Neuronal stem cell (in vitro differentiated cells): ENCODE results near the gene KRT82.

Experiments
- DNase-seq: peaks from one replicate; pipeline ENCODE4 v3.0.0-alpha.2; 2013; ENCODE audit warnings: low spot score
- H2AFZ ChIP-seq: one replicate; pipeline ENCODE4 v1.6.1; 2013; ENCODE audit warnings: mild to moderate bottlenecking, low read length, inconsistent platforms
- H2AK5ac ChIP-seq: 2 replicates; pipeline ENCODE4 v1.6.1; 2013; ENCODE audit warnings: low read depth, mild to moderate bottlenecking, inconsistent platforms, low read length, moderate library complexity, mixed read lengths
- H2BK120ac ChIP-seq: 2 replicates; pipeline ENCODE4 v1.6.1; 2013; ENCODE audit warnings: low read depth, mild to moderate bottlenecking, inconsistent platforms, low read length, moderate library complexity, mixed read lengths
- H2BK12ac ChIP-seq: one replicate; pipeline ENCODE4 v1.6.1; 2013; ENCODE audit warnings: low read length, inconsistent platforms
- H2BK15ac ChIP-seq: 2 replicates; pipeline ENCODE4 v1.6.1; 2013; ENCODE audit warnings: mild to moderate bottlenecking, low read length, inconsistent platforms, mixed read lengths
- H2BK5ac ChIP-seq: one replicate; pipeline ENCODE4 v1.6.1; 2013; ENCODE audit warnings: inconsistent platforms, mild to moderate bottlenecking, low read length, moderate library complexity
- H3K14ac ChIP-seq: one replicate; pipeline ENCODE4 v1.6.1; 2013; ENCODE audit warnings: low read length, inconsistent platforms
- H3K18ac ChIP-seq: 2 replicates; pipeline ENCODE4 v1.6.1; 2013; ENCODE audit warnings: low read length, inconsistent platforms
- H3K23ac ChIP-seq: 2 replicates; pipeline ENCODE4 v1.6.1; 2013; ENCODE audit warnings: low read depth, mild to moderate bottlenecking, mixed read lengths, low read length, inconsistent platforms; ENCODE audit not compliant: poor library complexity
- H3K27ac ChIP-seq: replicated peaks from 3 replicates; pipeline ENCODE4 v1.5.1; 2013; ENCODE audit warnings: low read length, inconsistent platforms
- H3K27me3 ChIP-seq, 3 experiments: 2 replicates each; pipeline ENCODE4 v1.6.1; 2013; ENCODE audit warnings: low read length in 3 of 3, mild to moderate bottlenecking in 2 of 3, inconsistent platforms in 1 of 3, low read depth in 1 of 3, mixed read lengths in 1 of 3, moderate library complexity in 1 of 3; ENCODE audit not compliant: control insufficient read depth in 3 of 3, insufficient read depth in 3 of 3
- H3K36me3 ChIP-seq, 2 donors: replicated peaks in 1 of 2; 2 replicates each; pipeline ENCODE4 v1.6.1; 2013; ENCODE audit warnings: low read length in 2 of 2; ENCODE audit not compliant: control insufficient read depth in 2 of 2, insufficient read depth in 2 of 2
- H3K4ac ChIP-seq: 2 replicates; pipeline ENCODE4 v1.6.1; 2013; ENCODE audit warnings: inconsistent platforms, mild to moderate bottlenecking, low read length, moderate library complexity
- H3K4me1 ChIP-seq, 2 donors: 1 replicate in 1 of 2; 2 replicates in 1 of 2; pipeline ENCODE4 v1.6.1; 2013; ENCODE audit warnings: low read length in 2 of 2, low read depth in 1 of 2; ENCODE audit not compliant: control insufficient read depth in 2 of 2, insufficient read depth in 1 of 2
- H3K4me2 ChIP-seq: one replicate; pipeline ENCODE4 v1.6.1; 2013; ENCODE audit warnings: mild to moderate bottlenecking, low read length, inconsistent platforms; ENCODE audit not compliant: insufficient read depth, poor library complexity, severe bottlenecking
- H3K4me3 ChIP-seq, 2 donors: 2 replicates each; pipeline ENCODE4 v1.5.1; 2013; ENCODE audit warnings: low read length in 2 of 2, mild to moderate bottlenecking in 2 of 2, inconsistent platforms in 1 of 2, moderate library complexity in 1 of 2
- H3K79me1 ChIP-seq: one replicate; pipeline ENCODE4 v1.6.1; 2013; ENCODE audit warnings: low read depth, mild to moderate bottlenecking, inconsistent platforms, low read length, moderate library complexity
- H3K9ac ChIP-seq: one replicate; pipeline ENCODE4 v1.6.1; 2013; ENCODE audit warnings: mild to moderate bottlenecking, low read depth, low read length, inconsistent platforms; ENCODE audit not compliant: poor library complexity
- H3K9me3 ChIP-seq, 2 donors: replicated peaks in 1 of 2; 2 replicates each; pipeline versions ENCODE3 to v1.6.1; 2013; ENCODE audit warnings: low read length in 2 of 2, mild to moderate bottlenecking in 2 of 2, inconsistent platforms in 1 of 2, low read depth in 1 of 2, mixed read lengths in 1 of 2, moderate library complexity in 1 of 2; ENCODE audit not compliant: control insufficient read depth in 2 of 2, insufficient read depth in 1 of 2
- H4K8ac ChIP-seq: one replicate; pipeline ENCODE4 v1.6.1; 2013; ENCODE audit warnings: low read depth, mild to moderate bottlenecking, inconsistent platforms, low read length, moderate library complexity
- H4K91ac ChIP-seq: one replicate; pipeline ENCODE4 v1.6.1; 2013; ENCODE audit warnings: low read length, low read depth, mild to moderate bottlenecking, inconsistent platforms; ENCODE audit not compliant: poor library complexity
- WGBS, 2 donors: extraction: QIAGEN DNeasy Blood & Tissue Kit; methylation state at CpG; one replicate each; pipeline ENCODE4 v1.1.7; 2013; ENCODE audit warnings: missing lambda C conversion rate in 2 of 2, mixed read lengths in 1 of 2; ENCODE audit not compliant: insufficient read length in 2 of 2, insufficient replicate concordance in 1 of 2; ENCODE audit errors: extremely low coverage in 2 of 2; 5-methylcytosine and 5-hydroxymethylcytosine counted together

The KRT82 gene

GRCh38 chr12:52400906-52401305, 5.2 kb downstream of the KRT82 start:
- H2BK15ac ChIP-seq, result no peak overlapping the region
- H3K27me3 ChIP-seq, result peaks cover 0 to 2% (median 0%) of the 10 kb centered on the region in 3 experiments
- no CpG with 5 or more reads among the region's 9 CpGs for WGBS, 2 donors

GRCh38 chr12:52399756-52400155, 6.4 kb downstream of the KRT82 start:
- Histone ChIP-seq H2BK15ac (no peak overlapping the region), H3K27me3 (peaks cover 0 to 2% (median 0%) of the 10 kb centered on the region in 3 experiments), H2BK120ac (no peak overlapping the region), H3K9ac (peak overlapping the region; percentile 6), H2AK5ac (no peak overlapping the region), H3K9me3 (peaks cover 0 to 2% of the 10 kb centered on the region in 2 donors), H4K8ac (no peak overlapping the region), H3K36me3 (no peaks in the 10 kb centered on the region), H2BK5ac (peak overlapping the region; percentile 27), H3K79me1 (no peaks in the 10 kb centered on the region), H3K4me1 (no peaks in the 10 kb centered on the region), H3K23ac (no peak overlapping the region), H2BK12ac (no peak overlapping the region), H3K4me3 (no peak overlapping the region), H3K14ac (no peak overlapping the region), H3K18ac (peak overlapping the region; percentile 76), H4K91ac (peak overlapping the region; percentile 16), H2AFZ (no peak overlapping the region), H3K4me2 (no peak overlapping the region), H3K4ac (no peak overlapping the region), H3K27ac (no peak overlapping the region)
- no peak for DNase-seq
- WGBS, 2 donors, result no CpG with 5 or more reads among the region's 16 CpGs

More at GRCh38 chr12:52400906-52401305, 5.2 kb downstream of the KRT82 start:
- H2AK5ac ChIP-seq, result no peak overlapping the region
- H3K4me1 ChIP-seq, result no peaks in the 10 kb centered on the region
- H3K27ac ChIP-seq, result no peak overlapping the region
- H2BK5ac ChIP-seq, result no peak overlapping the region
- H3K79me1 ChIP-seq, result no peaks in the 10 kb centered on the region
- peak overlapping the region; percentile 7 for H3K18ac ChIP-seq
- H3K4me2 ChIP-seq, result no peak overlapping the region
- no peak overlapping the region for H2BK120ac ChIP-seq
- H4K8ac ChIP-seq, result no peak overlapping the region
- no peak overlapping the region for H4K91ac ChIP-seq
- H3K9me3 ChIP-seq, result peaks cover 0 to 2% of the 10 kb centered on the region in 2 donors
- no peak overlapping the region for H3K14ac ChIP-seq
- peak overlapping the region; percentile 24 for H3K9ac ChIP-seq
- H3K23ac ChIP-seq, result no peak overlapping the region
- no peaks in the 10 kb centered on the region for H3K36me3 ChIP-seq
- no peak for DNase-seq
- H3K4me3 ChIP-seq, result no peak overlapping the region
- no peak overlapping the region for H3K4ac ChIP-seq
- H2AFZ ChIP-seq, result no peak overlapping the region
- H2BK12ac ChIP-seq, result no peak overlapping the region

GRCh38 chr12:52398176-52398575, 8.0 kb downstream of the KRT82 start:
- no peaks in the 10 kb centered on the region for H3K4me1 ChIP-seq
- H3K23ac ChIP-seq, result no peak overlapping the region
- H3K4ac ChIP-seq, result no peak overlapping the region
- no peak overlapping the region for H4K8ac ChIP-seq
- no peak overlapping the region for H2BK15ac ChIP-seq
- peaks cover 0 to 2% of the 10 kb centered on the region in 2 donors for H3K9me3 ChIP-seq
- H2AK5ac ChIP-seq, result no peak overlapping the region
- H3K9ac ChIP-seq, result no peak overlapping the region
- H4K91ac ChIP-seq, result no peak overlapping the region
- H2AFZ ChIP-seq, result no peak overlapping the region
- DNase-seq, result no peak
- no peak overlapping the region for H3K4me3 ChIP-seq
- H3K27ac ChIP-seq, result no peak overlapping the region
- H3K36me3 ChIP-seq, result no peaks in the 10 kb centered on the region
- no peak overlapping the region for H3K14ac ChIP-seq
- H2BK120ac ChIP-seq, result no peak overlapping the region
- no peak overlapping the region for H3K18ac ChIP-seq
- no peak overlapping the region for H3K4me2 ChIP-seq
- H2BK12ac ChIP-seq, result no peak overlapping the region
- H3K79me1 ChIP-seq, result no peaks in the 10 kb centered on the region
- WGBS, 2 donors, result no CpG with 5 or more reads among the region's 1 CpG
- H3K27me3 ChIP-seq, result peaks cover 0 to 2% (median 0%) of the 10 kb centered on the region in 3 experiments
- H2BK5ac ChIP-seq, result no peak overlapping the region

- Histone ChIP-seq H3K14ac (no peak overlapping the region), H3K4me3 (no peak overlapping the region), H3K9ac (no peak overlapping the region), H3K9me3 (peaks cover 0 to 2% of the 10 kb centered on the region in 2 donors), H3K18ac (no peak overlapping the region), H2AFZ (no peak overlapping the region), H3K4ac (no peak overlapping the region), H3K36me3 (no peaks in the 10 kb centered on the region), H3K79me1 (no peaks in the 10 kb centered on the region), H2AK5ac (no peak overlapping the region), H2BK15ac (no peak overlapping the region), H3K27ac (no peak overlapping the region), H3K27me3 (peaks cover 0 to 5% (median 2%) of the 10 kb centered on the region in 3 experiments), H4K91ac (no peak overlapping the region), H3K4me2 (no peak overlapping the region), H4K8ac (no peak overlapping the region), H2BK120ac (no peak overlapping the region), H2BK12ac (no peak overlapping the region), H2BK5ac (no peak overlapping the region), H3K23ac (peak overlapping the region; percentile 7), H3K4me1 (no peaks in the 10 kb centered on the region)
- WGBS, 2 donors, result no CpG with 5 or more reads among the region's 8 CpGs
- DNase-seq, result no peak
These were observed 9.5 kb downstream of the KRT82 start for GRCh38 chr12:52396656-52397055.
